HepG2 (cell line): ENCODE measurements around the gene MAN1A1. TPM values are rescaled to one million over a fixed set of nuclear protein-coding genes. Genes with fewer than 3 reads are reported as not detected.

Source experiments
- ATF7-NPFF ChIP-seq: sonication (generic); formaldehyde crosslinking; IDR thresholded peaks from 2 replicates; pipeline ENCODE4 v1.8.1; 2023; ENCODE audit warnings: mild to moderate bottlenecking, low read depth, missing genetic modification reagents, moderate library complexity
- CC2D1A ChIP-seq: sonication (generic); formaldehyde crosslinking; IDR thresholded peaks from 2 replicates; pipeline ENCODE4 v1.8.1; 2023; ENCODE audit warnings: mild to moderate bottlenecking, missing genetic modification reagents
- E2F5 ChIP-seq: sonication (generic); formaldehyde crosslinking; conservative IDR thresholded peaks from 2 replicates; pipeline ENCODE4 v1.4.0; 2020; ENCODE audit warnings: missing genetic modification reagents
- GPBP1L1 ChIP-seq: sonication (generic); formaldehyde crosslinking; IDR thresholded peaks from 2 replicates; pipeline ENCODE4 v1.5.0; 2020; ENCODE audit warnings: mild to moderate bottlenecking, missing genetic modification reagents
- HOXD1 ChIP-seq: sonication (generic); formaldehyde crosslinking; IDR thresholded peaks from 2 replicates; pipeline ENCODE4 v1.5.0; 2020; ENCODE audit warnings: missing genetic modification reagents
- MYNN ChIP-seq: sonication (generic); formaldehyde crosslinking; IDR thresholded peaks from 2 replicates; pipeline ENCODE4 v1.4.0; 2020; ENCODE audit warnings: mild to moderate bottlenecking, low read depth, missing genetic modification reagents
- NFE2 ChIP-seq: sonication (generic); formaldehyde crosslinking; IDR thresholded peaks from 2 replicates; pipeline ENCODE4 v1.4.0; 2020; ENCODE audit warnings: missing genetic modification reagents
- POLR2AphosphoS5 ChIP-seq: IDR thresholded peaks from 2 replicates; pipeline ENCODE4 v1.6.1; 2012; ENCODE audit warnings: low read depth, low read length
- SOX6 ChIP-seq, 2 experiments: fragments of 450-650 bp in 1 of 2; sonication (generic) in 1 of 2; formaldehyde crosslinking in 1 of 2; IDR thresholded peaks; 2 replicates each; pipeline versions ENCODE4 v1.4.0 to v1.6.1; 2017 to 2020; ENCODE audit warnings: antibody characterized with exemption in 1 of 2, mild to moderate bottlenecking in 1 of 2, missing genetic modification reagents in 1 of 2
- ZBTB25 ChIP-seq: IDR thresholded peaks from 2 replicates; pipeline ENCODE4 v1.6.1; 2018; ENCODE audit warnings: missing genetic modification reagents
- ZFP90 ChIP-seq: sonication (generic); formaldehyde crosslinking; IDR thresholded peaks from 2 replicates; pipeline ENCODE4 v1.8.0; 2022; ENCODE audit warnings: missing genetic modification reagents, mild to moderate bottlenecking, inconsistent platforms, borderline replicate concordance
- ZFYVE20 ChIP-seq: sonication (generic); formaldehyde crosslinking; IDR thresholded peaks from 2 replicates; pipeline ENCODE4 v1.8.0; 2023; ENCODE audit warnings: low read depth, mild to moderate bottlenecking, moderate library complexity, missing genetic modification reagents, borderline replicate concordance
- ZNF124 ChIP-seq: sonication (generic); formaldehyde crosslinking; IDR thresholded peaks from 2 replicates; pipeline ENCODE4 v1.4.0; 2020; ENCODE audit warnings: missing genetic modification reagents
- ZNF615 ChIP-seq: sonication (generic); formaldehyde crosslinking; IDR thresholded peaks from 2 replicates; pipeline ENCODE4 v1.5.0; 2020; ENCODE audit warnings: mild to moderate bottlenecking, missing genetic modification reagents, borderline replicate concordance
- ZNF775 ChIP-seq: sonication (generic); formaldehyde crosslinking; IDR thresholded peaks from 2 replicates; pipeline ENCODE4 v1.4.0; 2020; ENCODE audit warnings: missing genetic modification reagents, mild to moderate bottlenecking, moderate library complexity, borderline replicate concordance
- polyA plus RNA-seq, 8 experiments: library from polyadenylated mRNA; depleted of rRNA in 3 of 8; stranded (reverse) in 7 of 8; unstranded in 1 of 8; fragments of >200 nt; fragmentation: Illumina TruSeq in 4 of 8; extraction: Trizol in 4 of 8; gene quantifications; 2 replicates each; pipeline versions ENCODE4 v1.2.1 to v1.2.3, GENCODE V29; 2011 to 2016; ENCODE audit warnings: low read depth in 4 of 8, missing spikeins in 1 of 8, mixed read lengths in 1 of 8; ENCODE audit not compliant: insufficient read depth in 1 of 8
- total RNA-seq, 5 experiments: library from RNA; depleted of rRNA; stranded (reverse); fragments of >200 nt; fragmentation: Illumina TruSeq; extraction: Trizol; gene quantifications; 2 replicates each; pipeline ENCODE4 v1.2.3, GENCODE V29; 2016; ENCODE audit warnings: low read depth in 1 of 5
- TF ChIP-seq, protein P1 (sequence below): sonication (generic); formaldehyde crosslinking; IDR thresholded peaks from 2 replicates; pipeline ENCODE4 v1.4.0; 2020; ENCODE audit warnings: missing genetic modification reagents; ENCODE audit errors: not compliant biosample characterization
- TF ChIP-seq, protein P2 (sequence below): sonication (generic); formaldehyde crosslinking; IDR thresholded peaks from 2 replicates; pipeline ENCODE4 v1.9.0; 2021; ENCODE audit warnings: missing genetic modification reagents, mild to moderate bottlenecking, borderline replicate concordance

MAN1A1 gene
- total and polyA plus RNA-seq, 2 of the 13 experiments (the other 11 are each of a cell fraction or from before 2014, with no cell fraction given), result 156 to 236 TPM

- TF ChIP-seq ZNF775 (CRISPR knock-in tag) (peak; percentile 95; the same call in 1 of the 2 replicates), ZNF615 (CRISPR knock-in tag) (no peak), CC2D1A (CRISPR knock-in tag) (no peak), SOX6 (IDR thresholded peaks at IDR 0.05) (no peak), SOX6 (CRISPR knock-in tag; IDR thresholded peaks at IDR 0.05) (peak; percentile 92), ZFP90 (CRISPR knock-in tag) (no peak), E2F5 (no peak), HOXD1 (no peak), GPBP1L1 (CRISPR knock-in tag) (no peak), MYNN (CRISPR knock-in tag) (no peak), ATF7-NPFF (CRISPR knock-in tag) (no peak), NFE2 (CRISPR knock-in tag) (peak; percentile 86; the same call in 1 of the 2 replicates), ZNF124 (no peak), POLR2AphosphoS5 (0 out of 2 replicates have a peak, but pooled peaks have one; percentile 19), ZFYVE20 (CRISPR knock-in tag) (no peak), ZBTB25 (CRISPR knock-in tag) (peak; percentile 50; the same call in 1 of the 2 replicates)
- TF ChIP-seq, protein P1, sequence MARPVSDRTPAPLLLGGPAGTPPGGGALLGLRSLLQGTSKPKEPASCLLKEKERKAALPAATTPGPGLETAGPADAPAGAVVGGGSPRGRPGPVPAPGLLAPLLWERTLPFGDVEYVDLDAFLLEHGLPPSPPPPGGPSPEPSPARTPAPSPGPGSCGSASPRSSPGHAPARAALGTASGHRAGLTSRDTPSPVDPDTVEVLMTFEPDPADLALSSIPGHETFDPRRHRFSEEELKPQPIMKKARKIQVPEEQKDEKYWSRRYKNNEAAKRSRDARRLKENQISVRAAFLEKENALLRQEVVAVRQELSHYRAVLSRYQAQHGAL (CRISPR knock-in tag), result no peak
- TF ChIP-seq, protein P2, sequence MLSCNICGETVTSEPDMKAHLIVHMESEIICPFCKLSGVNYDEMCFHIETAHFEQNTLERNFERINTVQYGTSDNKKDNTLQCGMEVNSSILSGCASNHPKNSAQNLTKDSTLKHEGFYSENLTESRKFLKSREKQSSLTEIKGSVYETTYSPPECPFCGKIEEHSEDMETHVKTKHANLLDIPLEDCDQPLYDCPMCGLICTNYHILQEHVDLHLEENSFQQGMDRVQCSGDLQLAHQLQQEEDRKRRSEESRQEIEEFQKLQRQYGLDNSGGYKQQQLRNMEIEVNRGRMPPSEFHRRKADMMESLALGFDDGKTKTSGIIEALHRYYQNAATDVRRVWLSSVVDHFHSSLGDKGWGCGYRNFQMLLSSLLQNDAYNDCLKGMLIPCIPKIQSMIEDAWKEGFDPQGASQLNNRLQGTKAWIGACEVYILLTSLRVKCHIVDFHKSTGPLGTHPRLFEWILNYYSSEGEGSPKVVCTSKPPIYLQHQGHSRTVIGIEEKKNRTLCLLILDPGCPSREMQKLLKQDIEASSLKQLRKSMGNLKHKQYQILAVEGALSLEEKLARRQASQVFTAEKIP (CRISPR knock-in tag), result no peak
These were observed 90.5 kb downstream of the MAN1A1 start (continued) for GRCh38 chr6:119259027-119259426.
